ENCODE measurements around the gene PDE9A.

The PDE9A gene

GRCh38 chr21:42741066-42741465, 87.6 kb downstream of the PDE9A start:
- no peak for DNase-seq (ENCODE audit: low read depth)

DNA sequence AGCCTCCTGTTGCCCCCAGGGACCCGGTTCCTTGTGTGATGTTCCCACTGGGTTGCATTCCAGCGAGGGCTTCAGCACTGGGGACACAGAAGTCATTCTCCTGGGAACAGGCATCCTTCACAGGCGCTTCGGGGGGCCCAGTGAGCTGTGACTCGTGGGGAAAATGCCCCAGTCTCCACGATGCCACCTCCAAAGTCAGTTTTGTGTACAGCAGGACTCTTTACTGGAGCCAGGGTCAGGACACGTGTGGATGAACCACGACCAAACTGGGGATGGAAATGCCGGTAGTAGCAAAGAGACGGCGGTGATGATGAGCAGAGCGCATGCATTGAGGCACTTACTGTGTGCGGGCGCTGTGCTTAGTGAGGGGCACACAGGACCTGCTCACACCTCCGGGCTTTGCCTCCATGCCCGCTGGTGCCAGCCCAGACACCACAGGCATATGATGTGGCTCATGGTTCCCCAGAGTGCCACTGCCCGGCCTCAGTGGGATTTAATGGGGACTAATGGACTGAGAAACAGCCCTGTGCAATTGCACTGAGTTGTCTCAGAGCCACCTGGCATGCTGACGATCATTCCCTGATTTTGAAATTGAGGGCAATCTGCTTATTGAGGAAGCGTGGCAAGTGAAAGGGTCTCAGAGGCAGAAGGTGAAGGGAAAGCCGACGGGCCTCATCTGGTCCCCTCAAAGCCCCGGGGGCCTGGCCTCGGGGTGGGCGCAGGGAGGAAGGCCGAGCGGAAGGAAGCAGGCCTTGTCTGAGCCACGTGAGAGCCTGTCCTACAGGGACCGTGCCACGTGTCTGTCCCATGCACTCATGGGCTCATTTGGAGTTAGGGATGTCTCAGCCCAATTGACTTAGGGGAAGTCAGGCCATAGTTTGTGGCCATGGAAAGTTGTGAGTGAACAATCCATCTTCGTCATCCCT, 91.4 kb downstream of the PDE9A start:
- no peak for DNase-seq (ENCODE audit: low read depth)

- no peak for DNase-seq (ENCODE audit: low read depth)
These were observed 92.3 kb downstream of the PDE9A start for GRCh38 chr21:42745511-42746239.

- no peak for DNase-seq (ENCODE audit: low read depth)
These were observed 92.8 kb downstream of the PDE9A start for GRCh38 chr21:42746240-42746592.

DNA sequence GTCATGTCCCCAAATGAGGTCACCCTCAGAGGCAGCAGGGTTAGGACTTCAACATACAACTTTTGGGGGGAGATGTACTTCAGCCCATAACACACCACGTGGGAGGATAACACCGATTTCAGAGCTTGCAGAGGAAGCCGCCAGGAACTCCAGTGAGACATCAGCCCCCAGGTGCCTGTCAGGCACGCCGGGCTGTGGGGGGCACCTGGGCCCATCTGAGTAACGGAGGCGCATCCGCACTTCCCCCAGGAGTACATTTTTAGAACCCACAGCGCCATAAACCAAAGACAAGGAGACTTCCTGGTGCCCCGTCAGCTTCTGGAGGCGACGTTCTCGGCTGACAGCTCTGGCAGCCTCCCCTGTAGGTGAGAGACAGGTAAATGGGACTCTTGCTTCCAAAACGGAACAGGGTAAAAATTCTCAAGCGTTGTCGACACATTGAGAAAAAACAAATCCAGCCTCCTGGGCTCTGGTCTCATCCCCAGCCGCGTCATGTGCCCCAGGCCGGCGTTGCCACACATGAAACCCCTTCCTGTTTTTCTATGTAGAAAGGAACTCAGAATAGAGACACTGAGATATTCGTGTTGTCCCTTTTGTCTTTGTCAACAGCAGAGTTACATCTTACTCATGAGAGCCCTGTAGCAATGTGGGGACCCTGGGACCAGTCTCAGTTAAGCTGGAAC, 93.3 kb downstream of the PDE9A start:
- no peak for DNase-seq (ENCODE audit: low read depth)

DNA sequence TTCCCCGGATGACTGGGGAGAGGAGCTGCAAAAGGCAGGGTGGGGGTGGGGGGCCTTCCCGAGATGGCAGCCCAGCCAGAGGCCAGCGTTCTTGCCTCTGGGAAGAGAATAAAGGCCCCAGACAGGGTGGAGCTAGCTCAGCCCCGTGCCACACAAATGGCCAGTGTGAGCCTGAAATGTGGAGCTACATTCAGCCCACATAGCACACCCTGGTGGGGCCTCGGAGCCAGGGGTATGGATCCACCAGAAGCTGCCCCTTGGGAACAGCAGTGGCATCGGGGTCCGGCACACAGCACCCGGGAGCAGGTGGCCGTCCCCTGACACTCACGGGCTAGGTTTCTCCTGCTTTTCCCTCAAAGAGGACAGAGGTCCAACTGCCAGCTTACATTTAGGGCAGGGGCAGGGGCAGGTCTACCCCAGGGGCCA, 93.9 kb downstream of the PDE9A start:
- no peak for DNase-seq (ENCODE audit: low read depth)

DNA sequence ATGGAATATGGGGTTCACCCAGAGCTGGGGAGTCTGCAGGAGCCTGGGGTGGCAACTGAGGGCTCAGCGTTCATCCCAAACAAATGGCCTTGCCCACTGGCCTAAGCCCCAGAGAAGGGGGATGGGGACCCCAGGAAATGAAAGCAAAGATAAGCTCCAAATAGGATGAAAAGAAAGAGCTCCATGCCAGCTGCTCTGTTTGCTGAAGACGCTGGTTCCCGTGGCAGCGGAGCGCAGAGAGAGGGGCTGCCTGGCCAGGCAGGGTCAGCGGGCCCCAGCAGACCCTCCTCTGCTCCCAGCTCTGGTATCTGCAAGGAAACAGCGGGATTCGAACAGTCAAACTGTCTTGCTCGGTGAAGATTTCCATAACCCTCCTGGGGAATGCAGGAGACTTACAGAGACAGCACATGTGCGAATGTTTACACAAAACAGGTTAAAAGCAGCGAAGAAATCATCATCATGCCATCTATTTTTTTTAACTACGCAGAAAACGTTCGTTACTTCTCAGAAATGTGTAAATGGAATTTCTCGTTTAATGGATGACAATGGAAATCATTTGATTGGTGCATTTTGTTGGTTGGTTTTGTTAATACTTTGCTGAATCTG, 94.4 kb downstream of the PDE9A start:
- DNase-seq (ENCODE audit: low read depth) = no peak

DNA sequence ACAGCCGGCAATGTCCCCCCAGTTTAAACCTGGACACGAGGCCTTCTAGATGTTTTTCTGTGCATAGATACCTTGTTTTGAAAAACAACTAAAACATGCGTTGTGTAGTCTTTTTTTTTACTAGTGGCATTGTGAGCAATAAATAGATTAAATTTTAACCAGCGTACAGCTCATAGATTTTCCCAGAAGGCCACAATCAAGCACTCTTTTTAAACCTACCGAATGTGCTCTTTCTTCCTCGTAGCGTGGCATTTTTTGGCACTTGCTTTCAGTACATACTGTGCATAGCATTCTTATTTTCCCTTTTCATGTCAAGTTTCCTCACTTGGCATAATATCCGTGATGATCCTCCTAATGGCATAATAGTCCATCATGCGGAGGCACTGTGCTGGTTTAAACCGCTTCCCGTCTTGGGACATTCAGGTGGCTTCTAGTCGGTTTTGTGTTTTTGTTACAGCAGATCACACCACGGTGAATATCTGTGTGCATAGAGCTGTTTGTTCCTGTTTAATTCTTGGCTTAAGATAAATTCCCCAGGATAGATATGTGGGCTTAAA, 95.3 kb downstream of the PDE9A start:
- no peak for DNase-seq (ENCODE audit: low read depth)

DNA sequence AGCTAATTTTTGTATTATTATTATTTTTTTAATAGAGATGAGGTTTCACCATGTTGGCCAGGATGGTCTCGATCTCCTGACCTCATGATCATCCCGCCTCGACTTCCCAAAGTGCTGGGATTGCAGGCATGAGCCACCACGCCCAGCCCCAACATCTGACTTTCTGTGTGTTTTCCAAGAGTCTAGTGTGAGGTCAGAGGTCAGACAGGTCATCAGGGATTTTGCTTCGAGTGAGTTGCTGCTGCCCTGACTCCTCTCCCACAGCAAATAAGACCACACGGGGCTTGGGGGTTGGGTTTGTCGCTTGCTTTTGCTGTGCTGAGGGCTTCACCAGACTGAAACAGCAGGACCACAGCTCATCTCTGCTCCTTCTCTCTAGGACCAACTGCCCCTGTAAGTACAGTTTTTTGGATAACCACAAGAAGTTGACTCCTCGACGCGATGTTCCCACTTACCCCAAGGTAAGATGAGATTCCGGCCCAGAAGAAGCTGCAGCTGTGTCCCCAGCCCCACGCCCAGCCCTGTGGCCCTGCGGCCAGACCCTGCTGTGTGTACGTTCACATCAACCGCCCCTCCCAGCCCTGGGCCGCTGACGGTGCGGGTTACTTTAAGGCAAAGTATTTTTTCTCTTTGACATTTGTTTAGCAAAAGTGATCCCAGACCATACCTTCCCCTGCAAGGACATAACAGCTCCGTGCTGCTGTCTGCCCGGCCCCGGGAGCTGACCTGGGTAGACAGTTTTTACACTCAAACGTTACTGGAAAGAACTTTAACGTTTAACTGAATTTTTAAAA, 97.5 kb downstream of the PDE9A start:
- DNase-seq (ENCODE audit: low read depth) = no peak

DNA sequence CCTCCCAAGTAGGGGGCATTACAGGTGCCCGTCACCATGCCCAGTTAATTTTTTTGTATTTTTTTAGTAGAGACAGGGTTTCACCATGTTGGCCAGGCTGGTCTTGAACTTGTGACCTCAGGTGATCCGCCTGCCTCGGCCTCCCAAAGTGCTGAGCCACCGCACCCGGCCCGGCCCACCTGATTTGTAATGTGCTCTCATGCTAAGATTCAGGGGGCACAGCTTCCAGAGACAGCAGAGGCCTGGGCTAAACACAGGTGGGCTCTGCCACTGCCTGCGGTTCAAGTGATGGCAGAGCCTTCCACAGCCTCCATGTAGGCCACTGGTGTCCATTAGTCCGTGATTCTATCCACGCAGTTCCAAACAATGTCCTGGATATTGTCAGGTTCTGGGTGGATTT, 98.4 kb downstream of the PDE9A start:
- no peak for DNase-seq (ENCODE audit: low read depth)

DNA sequence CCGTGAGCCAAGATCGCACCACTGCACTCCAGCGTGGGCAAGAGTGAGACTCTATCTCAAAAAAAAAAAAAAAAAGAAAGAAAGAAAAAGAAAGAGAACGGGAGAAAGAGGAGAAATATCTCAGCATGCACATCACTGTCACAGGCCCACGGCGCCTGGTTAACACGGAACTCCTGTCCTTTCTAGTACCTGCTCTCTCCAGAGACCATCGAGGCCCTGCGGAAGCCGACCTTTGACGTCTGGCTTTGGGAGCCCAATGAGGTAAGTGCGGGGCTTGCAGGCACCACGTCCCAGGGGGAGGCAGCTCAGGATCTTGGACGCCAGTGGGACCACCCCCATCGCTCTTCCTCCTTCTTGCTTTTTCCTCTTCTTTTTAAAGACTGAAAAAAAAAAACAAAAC, 100.4 kb downstream of the PDE9A start:
- no peak for DNase-seq (ENCODE audit: low read depth)

DNA sequence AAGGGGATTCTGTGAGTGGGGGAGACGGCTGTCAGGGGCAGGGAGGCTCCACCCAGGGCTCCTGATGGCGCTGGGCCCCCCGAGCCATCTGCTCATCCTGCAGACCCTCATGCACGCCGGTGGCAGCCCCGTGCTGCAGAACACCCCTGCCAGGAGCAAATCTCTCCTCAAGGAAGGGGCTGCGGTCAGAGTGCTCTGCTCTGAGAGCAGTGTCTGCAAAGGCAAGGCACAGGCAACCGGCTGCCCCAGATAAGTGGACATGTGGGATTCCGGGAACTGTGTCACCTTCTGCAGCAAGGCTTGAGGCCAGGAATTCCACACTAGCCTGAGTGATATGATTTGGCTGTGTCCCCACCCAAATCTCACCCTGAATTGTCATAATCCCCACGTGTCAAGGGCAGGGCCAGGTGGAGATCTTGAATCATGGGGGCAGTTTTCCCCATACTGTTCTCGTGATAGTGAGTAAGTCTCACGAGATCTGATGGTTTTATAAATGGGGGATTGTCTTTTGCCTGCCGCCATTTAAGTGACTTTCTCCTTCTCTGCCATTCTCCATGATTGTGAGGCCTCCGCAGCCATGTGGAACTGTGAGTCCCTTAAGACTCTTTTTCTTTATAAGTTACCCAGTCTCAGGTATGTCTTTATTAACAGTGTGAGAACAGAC, 101.0 kb downstream of the PDE9A start:
- DNase-seq (ENCODE audit: low read depth) = no peak

GRCh38 chr21:42755031-42755665, 101.7 kb downstream of the PDE9A start:
- no peak for DNase-seq (ENCODE audit: low read depth)

DNA sequence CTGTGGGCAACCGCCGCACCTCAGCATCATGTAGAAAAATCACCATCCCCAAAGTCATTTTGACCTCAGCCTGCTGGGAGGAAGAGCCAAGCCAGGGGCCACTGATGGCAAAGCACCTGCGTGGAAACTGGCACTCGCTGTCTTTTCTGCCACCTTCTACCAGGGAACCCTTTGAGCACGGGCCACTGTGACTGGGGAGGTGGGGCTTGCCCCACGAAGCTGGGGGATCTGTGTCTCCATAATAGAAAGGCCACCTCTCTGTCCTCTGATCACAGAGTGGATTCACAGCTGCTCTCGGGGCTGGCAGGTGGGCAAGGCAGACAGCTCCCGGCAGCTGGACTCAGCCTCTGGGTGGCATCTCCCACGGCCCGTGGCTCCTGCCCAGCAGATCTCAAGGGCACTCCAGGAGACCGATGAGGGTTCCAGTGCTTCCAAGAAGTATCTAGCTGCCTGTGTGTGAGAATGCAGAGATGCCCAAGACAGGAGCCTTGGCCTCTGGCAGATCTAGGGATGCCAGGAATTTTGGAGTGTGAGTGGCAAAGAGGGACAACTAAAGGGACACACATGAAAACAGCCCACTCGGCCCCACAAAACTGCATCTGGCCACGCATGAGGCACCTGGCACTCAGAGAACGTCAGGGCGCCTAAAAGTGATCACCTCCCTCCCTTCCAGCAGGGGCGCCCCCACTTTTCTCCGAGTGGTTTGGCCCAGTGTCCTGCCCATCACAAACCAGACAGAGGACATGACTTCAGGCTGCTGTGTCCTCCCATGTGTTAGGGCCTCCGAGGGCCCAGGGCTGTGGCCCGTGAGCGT, 102.6 kb downstream of the PDE9A start:
- no peak for DNase-seq (ENCODE audit: low read depth)

DNA sequence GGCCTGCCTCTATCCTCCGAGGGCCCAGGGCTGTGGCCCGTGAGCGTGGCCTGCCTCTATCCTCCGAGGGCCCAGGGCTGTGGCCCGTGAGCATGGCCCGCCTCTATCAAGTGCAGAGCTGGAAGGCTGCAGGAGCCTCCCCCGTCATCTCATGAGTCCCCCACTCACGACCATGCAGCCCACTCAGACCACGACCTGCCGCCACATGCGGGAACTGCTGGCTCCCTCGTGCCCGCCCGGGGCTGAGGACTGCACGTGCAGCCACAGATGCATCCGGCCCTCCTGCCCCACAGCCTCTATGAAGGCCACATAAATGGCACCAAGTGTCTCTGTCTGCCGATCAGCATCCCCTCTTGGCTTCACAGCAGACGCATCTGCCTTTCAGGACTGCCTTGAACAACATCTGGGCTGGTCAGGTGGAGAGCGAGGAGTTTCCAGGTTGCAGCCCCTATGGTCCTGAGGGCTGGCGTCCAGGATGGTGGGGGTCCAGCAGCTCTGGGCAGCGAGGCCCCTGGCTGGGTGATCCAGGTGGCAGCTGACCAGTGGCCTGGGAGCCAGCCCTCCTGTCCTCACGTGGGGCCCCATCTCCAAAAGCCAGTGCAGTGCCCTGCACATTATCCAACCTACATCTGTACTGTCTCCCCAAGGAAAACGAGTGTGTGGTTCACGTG, 103.3 kb downstream of the PDE9A start:
- no peak for DNase-seq (ENCODE audit: low read depth)

DNA sequence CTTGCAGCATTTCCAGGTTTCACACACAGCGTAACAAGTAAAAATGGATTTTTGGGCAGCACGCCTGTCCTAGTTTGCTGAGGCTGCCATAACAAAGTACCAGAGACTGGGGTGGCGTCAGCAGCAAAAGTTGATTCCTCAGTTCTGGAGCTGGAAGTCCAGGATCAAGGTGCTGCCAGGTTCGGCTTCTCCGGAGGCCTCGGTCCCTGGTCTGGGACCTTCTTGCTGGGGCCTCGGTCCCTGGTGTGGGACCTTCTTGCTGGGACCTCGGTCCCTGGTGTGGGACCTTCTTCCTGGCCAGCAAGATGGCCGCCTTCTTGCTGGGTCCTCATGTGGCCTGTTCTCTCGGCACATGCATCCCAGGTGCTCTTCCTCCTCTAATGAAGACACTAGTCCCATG, 104.0 kb downstream of the PDE9A start:
- DNase-seq (ENCODE audit: low read depth) = no peak

DNA sequence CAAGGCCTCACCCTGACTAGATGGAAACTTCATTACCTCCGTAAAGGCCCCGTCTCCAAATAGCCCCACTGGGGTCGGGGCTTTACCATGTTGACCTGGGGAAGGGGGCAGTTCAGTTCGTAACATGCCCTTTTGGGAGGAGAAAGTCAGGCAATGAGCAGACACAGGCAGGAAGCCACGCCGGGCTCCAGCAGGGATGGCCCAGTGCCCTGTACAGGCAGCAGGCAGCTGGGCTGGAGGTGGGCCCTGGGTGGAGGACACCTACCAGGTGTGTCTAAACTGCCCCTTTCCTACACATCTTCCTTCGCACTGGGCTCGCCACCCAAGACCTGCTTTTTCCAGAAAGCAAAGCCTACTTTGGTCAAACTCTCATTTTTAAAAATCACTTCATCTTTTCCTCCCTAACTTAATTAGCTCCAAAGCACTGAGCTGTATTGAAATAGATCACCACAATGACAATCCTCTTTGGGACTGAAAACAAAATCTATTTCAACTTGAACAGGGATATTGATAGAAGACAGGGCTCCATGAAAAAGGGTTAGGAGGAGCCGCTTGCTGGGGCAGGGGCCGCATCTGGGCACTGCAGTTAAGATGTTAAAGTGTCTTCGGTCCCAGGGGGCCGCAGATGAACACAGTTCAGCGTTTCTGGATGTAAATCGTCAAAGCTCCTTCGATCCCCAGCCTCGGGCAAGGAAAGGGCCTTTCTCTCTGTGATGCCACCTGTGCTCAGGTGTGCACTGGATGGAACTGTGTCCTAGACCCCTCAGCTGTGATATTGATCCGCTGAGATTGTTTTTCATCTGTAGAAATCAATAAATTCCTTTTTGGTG, 104.6 kb downstream of the PDE9A start:
- no peak for DNase-seq (ENCODE audit: low read depth)

Measured in amniotic epithelial cell (primary cell).